ENCODE results near the gene EBF4.

EBF4 gene

DNA sequence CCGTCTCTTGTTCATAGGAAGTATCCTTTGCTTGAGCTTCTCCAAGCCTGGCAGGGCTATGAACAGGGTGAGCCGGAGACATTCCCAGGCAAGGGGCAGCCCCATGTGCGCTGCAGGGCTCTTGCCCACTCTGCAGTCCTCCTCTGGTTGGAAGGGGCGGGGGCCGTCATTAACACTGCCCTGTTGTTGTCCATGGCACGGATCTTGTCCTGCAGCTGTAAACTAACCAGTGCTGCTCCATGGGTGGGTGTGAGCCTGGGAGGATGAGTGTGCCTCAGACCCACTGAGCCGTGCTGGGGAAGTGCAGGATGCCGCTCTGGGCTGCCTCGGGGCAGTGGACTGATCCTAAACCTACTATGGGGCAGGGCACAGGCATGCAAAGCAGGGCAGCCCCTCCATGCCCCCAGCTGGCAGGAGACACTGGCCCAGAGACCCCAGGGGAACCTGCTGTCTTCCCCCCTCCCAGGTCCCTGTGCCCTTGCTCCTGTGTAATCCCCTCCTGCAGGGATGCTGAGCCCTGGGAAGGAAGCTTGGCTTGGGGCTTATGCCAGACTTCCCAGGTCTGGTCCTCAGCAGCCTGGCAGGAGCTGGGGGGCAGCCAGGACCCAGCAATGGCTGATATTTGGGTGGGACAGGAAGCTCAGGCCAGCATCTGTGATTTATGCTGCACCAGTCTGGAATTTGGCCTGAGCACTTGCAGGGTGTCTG, 8.5 kb downstream of the EBF4 start:
- DNase-seq = no peak

DNA sequence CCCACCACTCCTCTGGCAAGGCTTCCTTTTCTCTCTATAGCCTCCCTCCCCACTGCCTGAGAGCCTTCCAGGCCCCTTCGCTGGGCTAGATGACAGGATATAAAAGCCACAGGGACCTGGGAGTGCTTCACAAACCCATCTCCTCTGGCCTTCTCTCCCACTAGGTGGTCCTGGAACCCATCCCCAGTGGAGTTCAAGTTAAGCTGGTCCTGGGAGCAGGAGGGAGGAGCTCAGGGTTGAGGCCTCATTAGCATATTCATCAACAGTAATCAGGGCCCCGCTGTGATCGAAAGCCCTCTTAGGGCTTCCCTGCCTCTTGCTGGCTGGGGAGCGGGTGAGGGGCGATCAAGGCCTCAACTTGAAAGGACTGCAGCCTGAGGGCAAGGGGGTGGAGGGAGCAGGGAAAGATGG, 9.1 kb downstream of the EBF4 start:
- no peak for DNase-seq

DNA sequence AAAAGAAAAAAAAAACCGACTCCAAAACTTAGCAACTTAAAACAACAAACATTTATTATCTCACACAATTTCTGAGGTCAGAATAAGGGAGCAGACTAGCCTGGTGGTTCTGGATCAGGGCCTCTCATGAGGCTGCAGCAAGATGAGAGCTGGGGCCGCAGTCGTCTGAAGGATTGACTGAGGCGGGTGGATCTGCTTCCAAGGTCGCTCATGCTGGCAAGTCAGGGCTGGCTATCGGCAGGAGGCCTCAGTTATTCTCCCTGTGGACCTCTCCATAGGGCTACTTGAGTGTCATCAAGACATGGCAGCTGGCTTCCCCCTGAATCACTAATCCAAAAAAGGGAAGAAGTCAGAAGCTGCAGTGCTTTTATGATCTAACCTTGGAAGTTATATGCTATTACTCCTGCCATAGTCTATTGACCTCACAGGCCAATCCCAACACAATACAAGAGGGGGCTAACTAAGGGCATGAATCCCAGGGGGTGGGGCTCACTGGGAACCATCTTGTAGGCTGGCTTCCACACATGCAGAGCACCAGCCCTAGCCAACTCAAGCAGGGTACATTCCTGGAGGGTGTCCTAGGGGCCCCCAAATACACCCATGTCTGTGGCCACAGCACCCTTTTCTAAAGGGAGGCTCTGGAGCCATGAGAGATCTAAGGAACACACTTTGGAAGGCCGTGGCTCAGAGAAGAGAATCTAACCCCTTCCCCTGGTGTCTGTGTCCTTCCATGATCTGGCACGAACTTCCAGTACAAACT, 11.3 kb downstream of the EBF4 start:
- no peak for DNase-seq

- DNase-seq = no peak
Observed at GRCh38 chr20:2705931-2706645, 13.5 kb downstream of the EBF4 start.

GRCh38 chr20:2706688-2707352, 14.2 kb downstream of the EBF4 start:
- DNase-seq = no peak

GRCh38 chr20:2707353-2708072, 14.9 kb downstream of the EBF4 start:
- no peak for DNase-seq

DNA sequence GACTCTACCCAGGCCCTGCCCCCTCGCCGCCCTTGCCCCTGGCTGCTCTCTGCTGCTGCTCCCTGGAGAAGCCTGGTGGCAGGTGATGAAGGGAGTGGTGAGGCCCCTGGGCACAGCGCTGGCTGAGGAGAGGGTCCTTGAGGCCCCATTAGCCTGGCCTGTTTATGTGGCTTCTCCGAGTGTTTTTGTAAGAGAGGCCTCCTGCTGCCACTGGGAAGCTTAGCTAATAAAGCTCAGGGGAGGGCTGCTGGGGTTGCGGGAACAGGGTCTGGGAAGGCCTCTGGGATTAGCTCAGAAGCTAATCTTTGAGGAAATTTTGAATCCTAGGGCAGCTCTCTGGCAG, 15.5 kb downstream of the EBF4 start:
- no peak for DNase-seq

GRCh38 chr20:2708665-2709064, 16.1 kb downstream of the EBF4 start:
- no peak for DNase-seq

GRCh38 chr20:2709205-2709981, 16.8 kb downstream of the EBF4 start:
- DNase-seq = no peak

DNA sequence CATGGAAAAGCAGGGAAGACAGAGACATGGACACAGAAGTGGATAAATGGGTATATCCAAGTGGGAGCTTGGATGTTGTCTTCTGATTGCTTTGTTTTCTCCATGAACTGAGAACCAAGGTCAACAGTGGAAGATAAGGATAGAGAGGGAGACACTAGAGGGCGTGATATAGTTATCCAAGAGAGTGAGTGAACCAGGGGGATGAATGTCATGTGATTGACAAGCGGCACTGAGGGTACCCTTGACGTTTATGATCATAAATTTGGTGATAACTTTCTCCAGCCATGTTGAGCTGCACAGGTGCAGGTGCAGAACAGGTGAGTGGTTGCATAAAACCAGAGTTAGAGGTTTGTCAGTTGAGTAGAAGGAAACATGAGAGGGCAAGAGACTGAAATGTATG, 20.7 kb downstream of the EBF4 start:
- DNase-seq = peak; percentile 57

- DNase-seq = peak; percentile 56
Observed at GRCh38 chr20:2729251-2729713, 36.7 kb downstream of the EBF4 start.

DNA sequence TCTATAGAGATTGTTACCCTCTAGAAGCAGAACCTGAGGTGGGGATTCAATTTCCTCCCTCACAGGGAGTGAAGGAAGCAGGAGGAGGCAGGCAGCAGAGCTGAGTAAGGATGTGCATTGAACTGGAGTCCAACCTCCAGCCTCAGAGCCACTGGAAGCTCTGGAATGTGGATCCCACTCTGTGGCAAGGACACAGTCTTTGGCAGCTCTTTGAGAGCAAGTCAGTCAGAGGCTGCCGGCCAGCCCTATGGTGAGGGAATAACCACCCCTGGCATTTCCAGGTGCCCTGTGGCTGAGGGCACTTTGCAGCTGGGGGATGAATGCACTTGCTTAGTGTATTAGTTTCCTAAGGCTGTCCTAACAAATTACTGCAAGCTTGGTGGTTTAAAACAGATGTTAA, 37.2 kb downstream of the EBF4 start:
- DNase-seq = no peak

GRCh38 chr20:2734899-2735298, 42.3 kb downstream of the EBF4 start:
- no peak for DNase-seq

DNA sequence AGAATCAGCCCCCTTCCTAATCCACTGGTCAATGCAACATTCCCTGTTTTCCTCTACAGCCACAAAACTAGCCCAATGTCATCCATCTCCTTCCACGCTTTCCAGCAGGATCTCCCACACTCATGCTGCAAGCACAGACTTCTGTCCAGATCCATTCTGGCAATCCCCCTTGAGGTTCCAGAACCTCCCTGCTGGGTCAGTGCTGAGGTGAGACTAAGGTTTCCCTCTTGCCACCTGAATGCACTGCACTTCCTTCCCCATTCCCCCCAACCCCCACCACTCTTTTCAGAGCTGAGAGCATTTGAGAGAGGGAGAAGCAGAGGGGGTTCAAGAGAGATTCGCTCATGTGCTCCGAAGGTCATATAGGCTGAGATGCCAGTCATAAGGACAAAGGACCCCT, 43.9 kb downstream of the EBF4 start:
- no peak for DNase-seq

DNA sequence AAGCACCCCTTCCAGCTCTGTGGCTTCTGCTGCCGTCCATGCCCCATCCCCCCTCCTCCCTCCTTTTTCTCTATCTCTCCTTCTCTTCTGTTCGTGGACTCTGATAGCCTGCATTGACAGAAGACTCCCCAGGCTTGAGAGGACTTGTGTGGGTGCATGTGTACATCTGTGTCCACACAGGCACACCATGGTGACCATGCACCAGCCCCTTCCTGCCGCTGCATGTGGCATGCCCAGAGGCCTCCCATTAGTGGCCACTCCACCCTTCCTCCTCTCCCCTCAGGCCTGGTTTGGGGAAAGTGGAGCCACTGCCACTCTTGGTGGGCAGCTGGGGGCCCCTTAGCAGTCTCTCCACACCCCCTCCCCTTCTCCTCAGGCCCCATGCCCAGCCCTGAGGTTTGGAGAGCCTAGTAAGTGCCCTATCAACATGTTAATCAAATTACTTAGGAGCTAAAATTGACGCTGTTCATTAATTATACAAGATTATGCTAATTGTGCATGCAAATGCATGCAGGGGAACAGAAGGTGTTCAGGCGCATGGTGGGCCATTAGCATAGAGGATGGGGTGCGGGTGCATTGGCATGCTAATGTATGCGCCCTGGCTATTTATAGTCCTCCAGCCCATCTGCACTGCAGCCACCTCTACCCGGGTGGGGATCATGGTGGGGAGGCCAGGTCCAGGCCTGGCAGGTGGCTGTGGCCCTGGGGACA, 45.9 kb downstream of the EBF4 start:
- DNase-seq = no peak

DNA sequence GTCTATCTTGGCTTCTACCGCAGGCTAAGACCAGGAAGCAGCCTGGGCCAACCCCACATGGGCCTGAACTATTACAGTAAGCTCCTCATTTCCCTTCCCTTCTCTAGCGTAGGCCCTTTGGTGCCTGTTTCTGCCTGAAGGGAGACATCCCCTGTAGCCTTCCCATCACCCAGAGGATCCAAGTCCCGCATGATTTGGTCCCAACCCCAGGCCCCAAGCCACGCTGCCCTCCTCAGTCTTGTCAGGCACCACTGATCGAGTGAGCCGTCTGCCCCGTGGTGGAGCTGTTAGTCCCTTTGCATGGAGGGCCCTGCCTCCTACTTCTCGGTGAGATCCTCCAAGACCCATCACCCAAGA, 46.4 kb downstream of the EBF4 start:
- no peak for DNase-seq

- DNase-seq = no peak
Observed at GRCh38 chr20:2740702-2741101, 48.1 kb downstream of the EBF4 start.

DNA sequence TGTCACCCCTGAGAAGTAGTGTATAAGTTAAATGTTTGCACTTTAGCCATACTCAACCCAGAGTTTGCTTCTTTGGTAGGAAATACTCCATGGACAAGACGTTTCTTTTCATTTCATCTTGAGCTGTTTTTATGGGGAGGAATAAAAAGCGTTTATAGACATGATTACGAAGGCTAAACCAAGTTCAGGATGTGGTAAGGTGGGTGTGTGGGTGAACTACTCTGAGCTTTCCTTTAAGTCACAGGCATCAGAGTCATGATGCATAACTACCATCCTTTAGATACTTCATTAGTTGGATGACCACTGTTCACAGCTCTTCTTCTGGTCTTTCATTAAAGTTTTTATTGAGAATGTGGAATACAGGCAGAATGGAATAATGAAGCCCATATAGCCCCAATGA, 48.9 kb downstream of the EBF4 start:
- DNase-seq = no peak

GRCh38 chr20:2741881-2742280, 49.3 kb downstream of the EBF4 start:
- no peak for DNase-seq

GRCh38 chr20:2742431-2742830, 49.9 kb downstream of the EBF4 start:
- DNase-seq = no peak

- peak; percentile 85 for DNase-seq
Observed at GRCh38 chr20:2742934-2743559, 50.5 kb downstream of the EBF4 start.
